ENCODE data around the gene GOSR2.

DNA sequence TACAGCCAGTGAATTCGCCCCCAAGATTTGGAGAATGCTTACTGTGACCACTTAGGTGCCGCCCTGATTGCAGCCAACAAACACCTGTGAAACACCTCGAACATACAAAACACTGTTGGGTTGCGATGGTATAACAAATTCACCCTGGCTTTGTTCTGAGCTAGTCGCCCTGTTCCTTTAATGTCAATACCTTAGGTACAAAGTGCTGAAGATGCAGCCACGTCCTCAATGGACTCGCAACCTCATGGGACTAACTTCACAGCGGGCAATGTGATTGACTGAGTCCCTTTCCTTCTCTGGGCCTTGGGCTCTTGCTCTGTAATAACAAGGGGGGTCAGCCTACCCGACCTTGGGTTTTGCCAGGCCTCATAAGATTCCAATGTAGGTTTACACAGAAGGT lies 28.9 kb upstream of the GOSR2 start:
- TF ChIP-seq CTCF (IDR thresholded peaks at IDR 0.05), result no peak
- no peak for TF ChIP-seq EZH2phosphoT487 (IDR thresholded peaks at IDR 0.05; ENCODE audit: borderline replicate concordance, low read depth)
